ENCODE results near the gene SH3RF3. TPM values are rescaled to one million over a fixed set of nuclear protein-coding genes. Genes with fewer than 3 reads are reported as not detected.

The SH3RF3 gene
- total RNA-seq, 2 donors from 2014 or later, result 1.4 to 17.0 TPM

- Histone ChIP-seq H3K36me3 (no peaks in the 10 kb centered on the region), H3K9me3 (no peaks in the 10 kb centered on the region), H3K4me1 (replicated peaks) (no peaks in the 10 kb centered on the region), H3K27me3 (replicated peaks; ENCODE audit: insufficient read depth) (no peaks in the 10 kb centered on the region), H3K27ac (no peak overlapping the region), H3K4me3 (no peak overlapping the region)
- 88% methylated on average over 10 of the region's 10 CpGs for WGBS
- TF ChIP-seq POLR2A (IDR thresholded peaks at IDR 0.05) (no peak), POLR2AphosphoS5 (IDR thresholded peaks at IDR 0.05) (no peak), CTCF (IDR thresholded peaks at IDR 0.05) (no peak)
- intact Hi-C loops (cut with DNase I), result no loop called here
- no peak for DNase-seq (ENCODE audit: low spot score)
Measured at GRCh38 chr2:109373791-109374547, 245.0 kb downstream of the SH3RF3 start.

- intact Hi-C loops (cut with DNase I), result no loop called here
- H3K27ac ChIP-seq, result no peak overlapping the region
- H3K27me3 ChIP-seq (replicated peaks; ENCODE audit: insufficient read depth), result no peaks in the 10 kb centered on the region
- 97% methylated on average over 16 of the region's 16 CpGs for WGBS
- TF ChIP-seq POLR2A (IDR thresholded peaks at IDR 0.05) (no peak), POLR2AphosphoS5 (IDR thresholded peaks at IDR 0.05) (no peak), CTCF (IDR thresholded peaks at IDR 0.05) (no peak)
- no peak for DNase-seq (ENCODE audit: low spot score)
- no peak overlapping the region for H3K4me3 ChIP-seq
- no peaks in the 10 kb centered on the region for H3K36me3 ChIP-seq
- no peaks in the 10 kb centered on the region for H3K9me3 ChIP-seq
- H3K4me1 ChIP-seq (replicated peaks), result no peaks in the 10 kb centered on the region
Measured at GRCh38 chr2:109374548-109375130, 245.6 kb downstream of the SH3RF3 start.

GRCh38 chr2:109375131-109375561, 246.1 kb downstream of the SH3RF3 start:
- TF ChIP-seq POLR2A (IDR thresholded peaks at IDR 0.05), result no peak
- TF ChIP-seq POLR2AphosphoS5 (IDR thresholded peaks at IDR 0.05), result no peak
- TF ChIP-seq CTCF (IDR thresholded peaks at IDR 0.05), result no peak
- DNase-seq (ENCODE audit: low spot score), result no peak
- no peaks in the 10 kb centered on the region for H3K27me3 ChIP-seq (replicated peaks; ENCODE audit: insufficient read depth)
- no peak overlapping the region for H3K27ac ChIP-seq
- no peaks in the 10 kb centered on the region for H3K4me1 ChIP-seq (replicated peaks)
- no peaks in the 10 kb centered on the region for H3K36me3 ChIP-seq
- intact Hi-C loops (cut with DNase I), result no loop called here
- WGBS, result 93% methylated on average over 12 of the region's 12 CpGs
- H3K4me3 ChIP-seq, result no peak overlapping the region
- H3K9me3 ChIP-seq, result no peaks in the 10 kb centered on the region

GRCh38 chr2:109375656-109376055, 246.7 kb downstream of the SH3RF3 start:
- intact Hi-C loops (cut with DNase I), result no loop called here
- no peak for TF ChIP-seq POLR2A (IDR thresholded peaks at IDR 0.05)
- TF ChIP-seq CTCF (IDR thresholded peaks at IDR 0.05), result no peak
- TF ChIP-seq POLR2AphosphoS5 (IDR thresholded peaks at IDR 0.05), result no peak
- Histone ChIP-seq H3K36me3 (no peaks in the 10 kb centered on the region), H3K27ac (no peak overlapping the region), H3K4me1 (replicated peaks) (no peaks in the 10 kb centered on the region), H3K9me3 (no peaks in the 10 kb centered on the region), H3K27me3 (replicated peaks; ENCODE audit: insufficient read depth) (no peaks in the 10 kb centered on the region), H3K4me3 (no peak overlapping the region)
- DNase-seq (ENCODE audit: low spot score), result no peak
- WGBS, result 96% methylated on average over 6 of the region's 7 CpGs

GRCh38 chr2:109376115-109376514, 247.1 kb downstream of the SH3RF3 start:
- TF ChIP-seq POLR2A (IDR thresholded peaks at IDR 0.05) (no peak), POLR2AphosphoS5 (IDR thresholded peaks at IDR 0.05) (no peak), CTCF (IDR thresholded peaks at IDR 0.05) (no peak)
- Histone ChIP-seq H3K9me3 (no peaks in the 10 kb centered on the region), H3K4me1 (replicated peaks) (no peaks in the 10 kb centered on the region), H3K36me3 (no peaks in the 10 kb centered on the region), H3K4me3 (no peak overlapping the region), H3K27ac (no peak overlapping the region), H3K27me3 (replicated peaks; ENCODE audit: insufficient read depth) (no peaks in the 10 kb centered on the region)
- DNase-seq (ENCODE audit: low spot score), result no peak
- 88% methylated on average over 7 of the region's 7 CpGs for WGBS
- intact Hi-C loops (cut with DNase I), result no loop called here
